AG09309 (cell line): ENCODE measurements around the gene CD58.

Source experiments
- DNase-seq: peaks from one replicate; pipeline ENCODE4 v3.0.0-alpha.2; 2010; ENCODE audit warnings: low read depth
- H3K4me3 ChIP-seq: 2 replicates; pipeline ENCODE4 v1.5.1; 2011; ENCODE audit warnings: mild to moderate bottlenecking, low read depth, low read length, moderate library complexity; ENCODE audit not compliant: control insufficient read depth
- CTCF ChIP-seq: IDR thresholded peaks from 2 replicates; pipeline ENCODE4 v1.5.1; 2011; ENCODE audit warnings: mild to moderate bottlenecking, low read depth, low read length, inconsistent platforms; ENCODE audit not compliant: insufficient read depth, control insufficient read depth; ENCODE audit errors: missing control alignments

The CD58 gene

GRCh38 chr1:116533429-116533820 is 37.4 kb downstream of the CD58 start:
- no peak overlapping the region for H3K4me3 ChIP-seq
- DNase-seq = no peak
- TF ChIP-seq CTCF = no peak

GRCh38 chr1:116532671-116533428 is 38.0 kb downstream of the CD58 start:
- TF ChIP-seq CTCF = no peak
- H3K4me3 ChIP-seq = no peak overlapping the region
- no peak for DNase-seq

- DNase-seq = no peak
- no peak overlapping the region for H3K4me3 ChIP-seq
- no peak for TF ChIP-seq CTCF
These were observed 38.9 kb downstream of the CD58 start for GRCh38 chr1:116531917-116532316.

DNA sequence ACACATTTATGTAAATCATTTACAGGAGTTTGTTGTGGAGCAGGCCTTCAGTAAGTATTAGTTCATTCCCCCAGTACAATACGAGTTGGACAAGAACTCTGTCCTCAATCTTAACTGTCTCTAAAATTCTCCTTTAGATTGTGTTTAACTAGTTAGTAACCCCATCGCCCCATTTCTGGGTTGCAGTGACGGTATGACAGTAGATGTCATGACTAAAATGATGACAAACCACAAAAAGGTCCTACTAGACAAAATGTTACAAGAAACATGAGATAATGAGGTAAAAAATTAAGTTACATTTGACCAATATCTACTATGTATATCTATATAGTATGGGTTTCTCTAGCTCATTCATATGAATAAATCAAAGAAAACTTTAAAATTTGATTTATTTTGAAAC is 41.1 kb downstream of the CD58 start:
- H3K4me3 ChIP-seq = no peak overlapping the region
- TF ChIP-seq CTCF = no peak

DNA sequence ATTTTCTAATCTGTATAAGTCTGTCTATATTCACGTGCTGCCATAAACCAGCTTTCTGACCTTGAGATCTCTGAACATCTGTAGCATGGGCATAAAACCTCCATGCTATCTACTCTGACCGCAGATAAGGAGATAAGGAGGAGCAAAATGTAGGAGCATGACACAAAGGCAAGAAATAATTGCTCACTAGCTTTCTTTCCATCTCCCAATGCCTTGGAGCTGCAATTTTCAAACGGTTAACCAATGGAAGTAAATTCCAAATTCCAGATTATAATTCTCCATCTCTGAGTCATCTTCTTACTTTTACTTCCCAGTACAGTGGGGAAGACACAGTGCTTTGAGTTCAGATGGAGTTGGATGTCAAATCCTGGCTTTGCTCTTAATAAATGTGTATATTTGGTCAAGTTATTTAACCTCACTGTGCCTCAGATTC is 41.6 kb downstream of the CD58 start:
- no peak for DNase-seq
- no peak overlapping the region for H3K4me3 ChIP-seq
- TF ChIP-seq CTCF = no peak

More for the DNA sequence above, 41.1 kb downstream of the CD58 start:
- DNase-seq = no peak

DNA sequence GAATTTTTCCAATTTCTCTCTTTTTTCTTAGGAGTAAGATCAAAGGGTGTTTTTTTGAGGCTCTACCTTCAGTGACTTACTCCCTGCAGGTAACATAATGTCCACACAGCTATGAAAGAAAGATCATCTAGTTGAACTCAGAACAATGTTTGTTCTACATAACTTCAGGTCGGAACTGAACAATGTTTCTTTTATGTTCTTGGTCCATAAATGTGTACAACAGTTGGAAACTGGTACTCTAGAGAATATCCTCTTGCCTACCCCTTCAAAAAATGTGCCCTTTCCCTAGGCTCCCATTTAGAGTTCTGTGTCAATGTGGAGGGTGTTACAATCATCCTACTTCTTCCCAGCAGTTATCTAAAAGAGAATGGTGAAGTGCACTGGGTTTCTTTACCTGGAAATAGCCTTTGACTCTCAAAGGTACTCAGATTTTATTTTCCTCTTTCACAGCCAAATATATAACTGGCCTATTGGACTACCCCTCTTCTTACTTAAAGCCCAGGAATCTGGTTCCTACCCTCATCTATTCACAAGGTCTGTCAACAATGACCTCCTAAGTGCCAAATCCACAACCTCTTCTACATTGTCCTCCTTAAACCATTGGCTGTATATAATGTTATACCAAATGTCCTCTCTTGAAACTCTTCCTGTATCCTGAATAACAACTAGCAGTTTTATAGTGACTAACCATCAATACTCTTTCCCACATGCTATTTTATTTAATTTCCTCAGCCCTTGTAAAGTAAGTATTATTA is 42.3 kb downstream of the CD58 start:
- no peak overlapping the region for H3K4me3 ChIP-seq
- DNase-seq = no peak
- no peak for TF ChIP-seq CTCF
